ENCODE data around the gene NOTUM.

DNA sequence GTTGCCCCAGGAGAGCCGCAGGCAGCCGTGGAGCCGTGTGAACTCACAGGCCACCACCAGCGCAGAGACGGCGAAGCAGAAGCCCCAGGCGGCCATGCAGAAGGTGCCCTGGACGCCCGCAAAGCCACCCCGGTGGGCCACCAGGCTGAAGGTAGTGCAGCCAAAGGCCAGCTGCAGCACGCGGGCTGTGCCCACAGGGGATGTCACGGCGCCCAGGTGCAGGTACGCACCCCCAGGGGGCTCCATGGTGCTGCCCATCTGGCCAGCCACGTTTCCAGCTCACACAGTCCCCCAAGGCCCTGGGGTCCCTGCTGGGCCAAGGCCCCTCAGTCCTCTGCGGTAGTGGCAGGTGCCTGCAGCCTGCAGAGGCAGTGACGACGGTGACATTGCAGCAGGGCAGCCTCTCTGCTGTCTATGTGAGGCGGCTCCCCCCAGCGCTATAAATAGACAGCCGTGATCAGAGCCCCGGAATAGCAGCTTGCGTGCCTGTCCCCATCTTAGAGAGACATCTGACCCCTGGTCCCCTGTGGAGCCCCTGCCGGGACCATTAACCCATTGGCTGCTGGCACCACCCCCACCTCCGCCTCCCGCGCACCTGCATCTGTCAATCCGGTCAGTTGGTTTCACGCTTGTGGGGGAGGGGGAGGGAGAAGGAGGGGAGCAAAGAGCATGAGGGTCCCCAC, 19.4 kb downstream of the NOTUM start:
- TF ChIP-seq POLR2A (IDR thresholded peaks at IDR 0.05) (no peak), EP300 (IDR thresholded peaks at IDR 0.05) (no peak)
- TF ChIP-seq, protein P1, sequence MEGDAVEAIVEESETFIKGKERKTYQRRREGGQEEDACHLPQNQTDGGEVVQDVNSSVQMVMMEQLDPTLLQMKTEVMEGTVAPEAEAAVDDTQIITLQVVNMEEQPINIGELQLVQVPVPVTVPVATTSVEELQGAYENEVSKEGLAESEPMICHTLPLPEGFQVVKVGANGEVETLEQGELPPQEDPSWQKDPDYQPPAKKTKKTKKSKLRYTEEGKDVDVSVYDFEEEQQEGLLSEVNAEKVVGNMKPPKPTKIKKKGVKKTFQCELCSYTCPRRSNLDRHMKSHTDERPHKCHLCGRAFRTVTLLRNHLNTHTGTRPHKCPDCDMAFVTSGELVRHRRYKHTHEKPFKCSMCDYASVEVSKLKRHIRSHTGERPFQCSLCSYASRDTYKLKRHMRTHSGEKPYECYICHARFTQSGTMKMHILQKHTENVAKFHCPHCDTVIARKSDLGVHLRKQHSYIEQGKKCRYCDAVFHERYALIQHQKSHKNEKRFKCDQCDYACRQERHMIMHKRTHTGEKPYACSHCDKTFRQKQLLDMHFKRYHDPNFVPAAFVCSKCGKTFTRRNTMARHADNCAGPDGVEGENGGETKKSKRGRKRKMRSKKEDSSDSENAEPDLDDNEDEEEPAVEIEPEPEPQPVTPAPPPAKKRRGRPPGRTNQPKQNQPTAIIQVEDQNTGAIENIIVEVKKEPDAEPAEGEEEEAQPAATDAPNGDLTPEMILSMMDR (IDR thresholded peaks at IDR 0.05), result no peak
